T-helper 1 cell (primary cell): Measurements from ENCODE around the gene CNST.

ENCODE experiments used
- DNase-seq, 5 donors: peaks; one replicate each; pipeline ENCODE4 v3.0.0-alpha.2; 2012 to 2020
- total RNA-seq, 4 donors: gene quantifications; one replicate each; lab custom pipeline; 2026; lab: John Stamatoyannopoulos, UW

Gene CNST, protein sequence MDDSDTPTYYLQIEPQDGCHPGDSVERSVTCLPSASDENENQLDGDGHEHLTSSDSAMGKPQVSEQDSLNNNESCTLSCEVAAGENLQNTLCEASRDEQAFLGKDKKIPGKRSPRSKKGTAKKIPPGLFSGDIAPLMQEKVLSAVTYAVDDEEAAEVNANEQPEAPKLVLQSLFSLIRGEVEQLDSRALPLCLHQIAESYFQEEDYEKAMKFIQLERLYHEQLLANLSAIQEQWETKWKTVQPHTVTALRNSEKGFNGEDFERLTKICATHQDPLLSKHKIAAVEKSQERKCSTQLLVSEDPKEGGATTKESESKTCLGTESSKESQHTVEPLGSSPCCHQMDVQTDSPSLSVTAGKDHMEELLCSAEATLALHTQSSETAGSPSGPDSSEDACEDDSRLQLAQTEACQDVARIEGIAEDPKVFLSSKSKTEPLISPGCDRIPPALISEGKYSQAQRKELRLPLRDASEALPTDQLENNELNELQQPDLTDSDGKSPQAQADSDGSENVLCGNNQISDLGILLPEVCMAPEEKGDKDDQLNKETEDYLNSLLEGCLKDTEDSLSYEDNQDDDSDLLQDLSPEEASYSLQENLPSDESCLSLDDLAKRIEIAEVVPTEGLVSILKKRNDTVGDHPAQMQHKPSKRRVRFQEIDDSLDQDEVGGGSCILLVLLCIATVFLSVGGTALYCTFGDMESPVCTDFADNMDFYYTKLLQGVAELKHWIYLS
- total RNA-seq, result 95.8 to 178 (median 141) reads per million in 4 donors

DNA sequence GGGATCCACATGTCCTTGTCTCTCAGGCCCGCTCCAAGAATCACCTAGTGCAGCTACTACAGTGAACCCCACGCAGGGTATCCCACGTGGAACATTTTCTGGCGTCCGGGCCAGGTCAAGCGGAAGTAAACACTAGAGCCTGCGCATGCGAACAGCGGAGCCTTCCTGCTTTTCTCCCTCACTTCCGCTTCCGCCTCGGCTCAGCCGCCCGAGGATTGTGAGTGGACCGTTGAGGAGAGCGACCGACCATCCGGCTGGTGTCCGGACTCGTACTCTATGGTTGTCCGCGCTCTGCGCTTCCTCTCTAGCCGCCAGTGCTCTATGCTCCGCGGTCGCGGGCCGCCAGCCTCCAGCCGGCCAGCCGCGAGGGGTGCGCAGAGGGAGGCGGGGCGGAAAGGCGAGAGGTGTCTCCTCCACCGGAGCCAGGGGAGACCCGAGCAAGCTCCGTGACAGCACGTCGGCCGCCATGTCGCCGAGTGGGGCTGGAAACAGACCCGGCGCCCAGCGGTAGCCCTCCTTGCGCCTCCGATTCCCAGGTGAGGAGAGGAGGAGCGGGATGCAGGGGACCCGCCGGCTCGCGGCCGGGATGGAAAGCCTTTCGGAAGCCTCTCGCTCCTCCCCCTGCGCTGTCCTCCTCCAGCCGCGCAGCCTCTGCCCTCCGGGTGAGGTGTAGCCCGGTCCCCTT, at the start of gene CNST, which contains the start of gene TFB2M:
TSS of gene CNST (plus strand) at position 329 of the 685 bp plus-strand sequence. CDS start 25,107 bp downstream, outside the sequence.
TSS of gene TFB2M (minus strand) at position 134 of the 685 bp plus-strand sequence. CDS start at position 11, 123 bp downstream.
- peak; percentile 81 to 98 (median 86) for DNase-seq

DNA sequence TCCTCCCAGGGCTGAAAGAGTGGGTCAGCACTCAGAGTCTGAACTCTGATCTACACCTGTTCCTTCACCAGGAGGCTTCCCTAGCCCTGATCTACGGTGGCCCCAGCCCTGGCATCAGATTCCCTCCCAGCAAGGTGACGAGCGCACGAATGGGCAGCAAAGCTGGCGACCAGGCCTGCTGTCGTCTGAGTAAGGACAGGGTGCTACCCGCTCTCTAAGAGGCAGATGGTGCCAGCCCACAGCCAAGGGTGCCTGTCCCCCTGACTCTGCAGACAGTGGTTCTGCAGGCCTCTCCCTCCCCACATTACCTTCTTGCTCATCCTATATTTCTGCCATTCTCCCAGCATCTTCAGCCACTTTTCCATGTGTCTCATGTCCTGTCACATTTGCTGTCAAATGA, 48.9 kb upstream of the CNST start:
- no peak for DNase-seq

DNA sequence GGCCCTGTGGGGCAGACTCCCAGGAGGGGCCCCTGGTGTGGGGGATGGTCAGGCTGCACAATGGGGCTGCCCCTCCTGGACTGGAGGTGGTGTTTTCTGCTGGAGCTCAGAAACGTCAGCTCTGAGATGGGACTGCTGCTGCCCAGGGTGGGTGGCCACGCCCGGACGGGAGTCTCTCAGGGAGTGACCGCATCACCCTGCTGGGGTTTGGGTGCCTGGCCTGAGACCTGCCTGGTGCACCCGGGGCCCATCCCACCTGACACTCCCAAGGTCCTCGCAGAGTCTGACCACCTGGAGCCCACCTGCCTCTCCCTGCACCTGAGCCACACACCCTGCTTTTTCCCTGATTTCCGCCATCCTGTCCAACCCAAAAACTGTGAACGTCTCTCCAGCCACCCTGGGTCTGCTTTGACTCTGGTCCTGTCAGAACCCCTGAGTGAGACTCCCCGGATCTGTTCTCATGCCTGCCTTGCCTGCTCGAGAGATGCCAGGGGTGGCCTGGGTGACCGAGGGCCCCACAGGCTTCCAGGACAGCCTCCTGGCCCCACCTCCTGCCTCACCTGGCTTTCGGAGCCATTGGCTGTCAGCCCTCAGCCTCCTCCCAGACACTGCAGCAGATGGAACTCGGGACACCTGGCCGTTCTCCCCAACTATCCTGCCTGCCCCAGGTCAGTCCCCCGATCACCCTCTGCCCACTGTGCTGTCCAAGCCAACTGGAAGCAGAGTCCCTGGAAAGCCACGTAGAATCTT, 47.6 kb upstream of the CNST start:
- DNase-seq, result no peak

DNA sequence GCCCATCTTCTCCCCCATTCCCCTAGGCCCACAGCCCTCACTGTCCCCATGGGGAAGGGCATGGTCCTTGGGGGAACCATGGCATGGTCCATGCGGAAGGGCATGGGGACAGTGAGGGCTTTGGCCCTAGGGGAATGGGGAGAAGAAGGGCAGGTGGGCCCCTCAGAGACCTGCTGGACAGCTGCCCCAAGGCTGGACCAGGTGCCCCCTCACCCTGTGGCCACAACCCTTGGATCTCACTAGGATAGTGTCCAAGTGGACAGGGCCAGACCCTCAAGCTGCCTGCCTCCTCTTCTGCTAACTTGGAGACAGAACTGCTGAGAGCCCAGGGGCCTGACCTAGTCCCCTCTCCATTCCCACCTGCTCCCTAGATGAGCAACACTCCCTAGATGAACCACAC, 46.7 kb upstream of the CNST start:
- no peak for DNase-seq

DNA sequence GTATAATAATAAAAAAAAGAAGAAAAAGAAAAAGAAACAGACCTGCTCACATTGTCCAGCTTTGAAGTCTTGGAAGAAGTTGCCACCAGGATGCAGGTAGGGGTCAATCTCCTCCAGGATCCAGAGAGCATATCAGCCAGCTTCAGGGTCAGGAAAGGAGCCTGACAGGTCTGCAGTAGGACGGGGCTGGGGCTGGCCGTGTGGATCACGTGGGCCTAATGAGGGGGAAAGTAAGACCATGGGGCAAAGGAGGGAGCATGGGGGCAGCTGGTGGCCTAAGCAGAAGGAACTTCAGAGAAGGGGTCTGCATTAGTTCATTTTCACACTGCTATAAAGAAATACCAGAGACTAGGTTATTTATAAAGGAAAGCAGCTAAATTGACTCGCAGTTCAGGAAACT, 39.9 kb upstream of the CNST start:
- no peak for DNase-seq

DNA sequence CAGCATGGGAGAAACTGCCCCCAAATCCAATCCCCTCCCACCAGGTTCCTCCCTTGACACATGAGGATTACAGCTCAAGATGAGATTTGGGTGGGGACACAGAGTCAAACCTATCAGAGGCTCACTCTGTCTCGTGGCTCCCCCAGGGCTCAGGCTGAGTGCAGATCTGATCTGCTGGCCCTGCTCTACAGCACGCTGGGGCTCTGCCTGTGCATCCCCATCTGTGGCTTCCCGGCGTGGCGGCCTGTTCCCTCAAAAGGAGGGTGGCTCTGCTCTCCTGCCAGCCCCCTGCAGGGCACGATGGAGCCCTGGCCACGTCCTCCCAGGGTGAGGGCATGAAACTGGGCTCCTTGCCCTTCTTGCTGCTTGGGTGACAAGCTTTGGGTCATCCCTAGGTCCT, 39.3 kb upstream of the CNST start:
- no peak for DNase-seq

DNA sequence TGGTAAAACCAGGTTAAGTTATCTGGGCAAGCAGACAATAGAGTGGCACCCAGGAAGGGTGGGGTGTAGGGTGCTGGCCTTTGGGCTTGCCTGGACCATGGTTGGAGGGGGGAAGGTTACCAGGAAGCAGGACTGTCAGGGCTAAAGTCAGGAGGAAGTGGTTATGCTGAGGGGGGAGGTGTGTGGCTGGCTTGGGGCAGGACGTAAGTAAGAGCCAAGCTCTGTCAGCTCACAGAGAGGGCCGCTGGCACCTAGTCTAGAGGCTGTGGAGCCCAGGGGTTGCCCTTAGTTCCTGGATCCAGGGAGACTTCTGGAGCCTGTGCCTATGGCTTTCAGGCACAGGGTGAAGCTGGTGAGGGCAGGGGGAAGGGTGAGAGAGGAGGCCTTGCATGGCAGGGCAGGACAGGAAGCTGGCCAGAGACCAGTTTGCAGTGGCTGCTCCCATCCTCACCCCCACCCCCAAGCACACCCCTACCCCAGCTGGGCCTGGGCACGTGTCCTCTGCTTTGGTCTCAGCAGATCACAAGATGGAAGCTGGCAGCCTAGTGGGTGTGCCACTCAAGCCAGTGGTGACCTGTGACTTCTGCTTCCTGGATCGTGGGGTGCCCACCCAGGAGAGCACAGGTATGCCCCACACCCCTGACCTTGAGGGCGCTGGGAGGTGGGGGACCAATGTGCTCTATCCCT, 38.7 kb upstream of the CNST start:
- DNase-seq, result peak in 1 of 5 donors; percentile 28

DNA sequence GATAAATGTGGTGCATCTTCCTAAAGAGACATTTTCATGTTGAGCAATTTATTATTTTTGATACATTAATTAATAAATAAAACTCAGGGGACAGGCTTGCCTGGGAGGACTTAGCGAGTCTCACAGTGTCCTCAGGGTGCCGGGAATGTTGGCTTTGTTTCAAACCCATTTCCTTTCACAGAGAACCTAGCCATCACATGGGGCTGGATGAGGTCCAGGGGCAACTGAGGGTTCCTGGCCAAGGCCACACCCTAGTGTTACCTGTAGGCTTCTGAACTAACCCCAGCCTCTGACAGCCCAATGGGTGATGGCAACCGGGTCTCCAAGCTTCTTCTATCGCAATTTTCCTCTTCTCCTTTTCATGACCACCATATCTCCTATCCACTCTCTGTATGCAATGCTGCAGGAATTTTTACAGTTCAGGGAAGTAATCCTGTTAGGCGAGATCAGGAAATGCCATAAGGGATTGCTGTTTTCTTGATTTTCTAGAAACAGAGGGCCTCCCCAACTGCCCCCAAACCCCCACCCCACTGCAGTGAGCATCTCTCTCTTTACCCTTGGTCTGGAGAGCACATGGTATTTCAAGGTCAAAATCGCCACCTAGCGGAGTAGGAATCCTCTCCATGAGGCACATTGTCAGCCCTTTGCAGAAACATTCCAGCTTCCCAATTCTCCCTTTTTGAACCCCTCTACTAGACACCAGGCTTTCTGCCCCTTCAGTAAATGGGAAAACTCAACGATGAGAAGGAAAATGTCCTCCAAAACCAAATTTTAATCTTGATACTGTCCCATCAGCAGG, 37.1 kb upstream of the CNST start:
- DNase-seq, result no peak

DNA sequence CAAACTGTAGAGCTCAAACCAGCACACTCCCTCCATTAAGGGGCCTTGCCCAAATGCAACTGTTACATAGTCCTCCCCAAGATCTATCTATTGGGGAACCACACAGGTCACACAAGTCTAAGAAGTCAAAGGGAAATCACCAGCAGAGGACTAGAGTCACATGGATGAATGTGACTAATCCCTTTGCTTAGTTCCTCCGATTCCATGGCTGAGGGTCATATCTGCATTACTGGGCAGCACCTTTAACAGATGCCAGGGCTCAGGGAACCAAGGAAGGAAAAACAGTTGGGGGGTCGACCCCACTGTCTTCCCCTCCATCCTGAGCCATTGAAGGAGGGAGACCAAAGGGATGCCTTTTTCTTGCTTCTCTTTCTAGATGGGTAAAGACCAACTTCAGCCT, 35.8 kb upstream of the CNST start:
- DNase-seq, result no peak

DNA sequence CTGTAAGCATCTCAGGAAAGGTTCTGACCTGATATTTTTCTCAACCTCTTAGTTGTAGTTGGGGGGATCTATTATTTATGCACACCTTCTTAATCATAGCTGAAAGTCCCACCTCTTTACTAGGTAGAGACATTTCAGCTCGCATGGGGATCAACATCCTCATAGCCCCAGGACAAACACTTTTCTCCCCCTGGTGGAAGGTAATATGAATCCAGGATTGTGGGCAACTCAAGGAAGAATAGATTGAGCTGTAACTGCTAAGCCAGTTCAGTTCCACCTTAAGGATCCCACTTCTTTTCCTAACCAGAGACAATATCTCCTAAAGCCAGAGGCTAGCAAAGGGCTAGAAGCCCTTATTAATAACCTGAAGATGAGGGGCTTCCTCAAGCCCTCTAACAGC, 33.7 kb upstream of the CNST start:
- DNase-seq, result no peak

DNA sequence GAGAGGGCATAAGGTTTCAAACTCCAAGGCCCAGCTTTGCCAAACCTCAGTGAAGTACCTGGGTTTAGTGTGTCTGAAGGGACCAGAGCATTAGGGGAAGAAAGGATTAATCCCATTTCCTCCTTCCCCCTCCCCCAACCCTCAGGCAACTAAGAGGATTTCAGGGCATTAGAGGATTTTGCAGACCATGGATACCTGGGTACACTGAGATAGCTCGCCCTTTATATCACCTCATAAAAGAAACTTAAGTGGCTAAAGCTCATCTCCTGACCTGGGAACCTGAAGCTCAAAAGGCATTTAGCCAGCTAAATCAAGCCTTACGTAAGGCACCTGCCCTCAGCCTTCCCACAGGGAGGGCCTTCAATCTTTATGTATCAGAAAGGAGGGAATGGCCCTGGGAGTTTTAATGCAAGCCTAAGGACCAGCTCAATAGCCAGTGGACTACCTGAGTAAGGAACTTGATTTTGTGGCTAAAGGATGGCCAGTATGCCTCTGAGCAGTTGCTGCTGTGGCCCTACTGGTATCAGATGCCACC, 32.8 kb upstream of the CNST start:
- DNase-seq, result no peak

DNA sequence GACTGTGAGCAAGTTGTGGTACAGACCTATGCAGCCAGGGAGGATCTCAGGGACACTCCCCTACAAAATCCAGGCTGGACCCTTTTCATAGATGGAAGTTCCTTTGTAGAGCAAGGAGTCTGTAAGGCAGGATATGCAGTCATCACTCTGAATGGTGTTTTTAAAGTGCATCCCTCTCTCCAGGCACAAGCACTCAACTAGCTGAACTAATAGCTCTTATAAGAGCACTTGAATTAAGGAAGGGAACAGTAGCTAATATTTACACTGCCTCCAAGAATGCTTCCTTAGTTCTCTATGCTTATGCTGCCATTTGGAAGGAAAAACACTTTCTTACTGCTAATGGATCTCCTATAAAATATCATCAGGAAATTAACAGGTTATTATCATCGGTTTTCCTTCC, 32.1 kb upstream of the CNST start:
- DNase-seq, result no peak

DNA sequence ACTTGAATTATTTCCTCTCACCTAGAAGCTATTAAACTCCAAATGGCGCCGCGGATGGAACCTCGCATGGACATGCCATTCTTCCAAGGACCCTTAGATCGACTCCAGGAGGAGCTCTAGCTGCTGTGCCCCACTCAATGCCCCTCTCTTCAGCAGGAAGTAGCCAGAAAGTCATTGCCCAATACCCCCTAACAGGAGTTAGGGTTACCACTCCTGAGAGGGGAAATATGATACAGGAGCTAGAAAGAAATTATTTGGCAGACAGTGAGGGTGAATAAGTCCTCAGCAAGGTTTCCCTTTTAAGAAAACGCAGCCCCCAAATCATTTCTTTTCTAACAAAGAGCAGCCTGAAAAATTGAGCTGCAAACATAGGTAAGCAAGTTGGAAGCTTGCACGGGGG, 28.8 kb upstream of the CNST start:
- DNase-seq, result no peak

DNA sequence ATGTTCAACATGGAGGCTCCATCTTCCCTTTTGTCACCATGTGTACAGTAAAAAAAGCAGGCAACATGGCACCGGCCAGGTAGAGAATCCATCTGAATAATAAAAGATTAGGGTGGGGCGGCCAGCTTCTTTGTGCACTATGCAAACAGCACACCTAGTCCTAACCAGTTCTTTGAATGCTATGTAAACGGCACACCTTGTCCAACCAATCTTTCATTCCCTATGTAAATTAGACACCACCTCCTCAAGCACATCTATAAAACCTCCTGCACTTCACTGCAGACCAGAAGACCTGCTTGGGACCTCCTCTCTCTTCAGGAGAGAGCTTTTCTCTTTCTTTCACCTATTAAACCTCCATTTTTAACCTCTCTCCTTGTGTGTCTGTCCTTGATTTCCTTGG, 28.4 kb upstream of the CNST start:
- no peak for DNase-seq

DNA sequence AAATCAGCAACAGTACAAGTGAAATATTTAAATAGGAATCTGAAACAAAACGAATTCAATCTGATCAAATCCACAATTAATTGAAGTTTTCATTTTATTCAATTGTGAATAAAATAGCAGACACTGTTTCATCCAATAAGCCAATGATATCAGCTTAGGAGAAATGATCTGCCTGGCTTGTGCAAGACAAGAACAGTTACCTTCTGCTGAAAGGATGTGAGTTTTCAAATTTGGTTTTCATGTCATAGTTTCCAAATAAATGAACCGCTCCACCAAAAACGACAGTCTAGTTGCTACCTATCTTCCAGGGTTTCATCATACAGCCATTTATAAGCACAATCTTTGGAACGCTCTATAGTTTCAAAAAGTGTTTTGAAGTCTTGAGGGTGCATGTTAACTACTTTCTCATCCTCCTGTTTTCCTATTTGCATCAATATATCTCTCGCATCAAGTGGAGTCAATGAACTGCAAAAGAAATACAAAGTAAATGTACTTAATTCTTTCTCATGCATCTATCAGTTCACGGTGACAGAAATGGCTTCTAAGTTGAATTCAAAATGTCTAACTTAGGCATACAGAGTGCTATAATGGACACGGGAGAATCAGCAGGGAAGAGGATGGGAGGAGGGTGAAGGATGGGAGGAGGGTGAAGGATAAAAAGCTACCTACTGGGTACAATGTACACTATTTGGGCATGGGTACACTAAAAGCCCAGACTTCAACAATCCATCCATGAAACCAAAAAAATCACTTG, 25.3 kb upstream of the CNST start:
- no peak for DNase-seq

DNA sequence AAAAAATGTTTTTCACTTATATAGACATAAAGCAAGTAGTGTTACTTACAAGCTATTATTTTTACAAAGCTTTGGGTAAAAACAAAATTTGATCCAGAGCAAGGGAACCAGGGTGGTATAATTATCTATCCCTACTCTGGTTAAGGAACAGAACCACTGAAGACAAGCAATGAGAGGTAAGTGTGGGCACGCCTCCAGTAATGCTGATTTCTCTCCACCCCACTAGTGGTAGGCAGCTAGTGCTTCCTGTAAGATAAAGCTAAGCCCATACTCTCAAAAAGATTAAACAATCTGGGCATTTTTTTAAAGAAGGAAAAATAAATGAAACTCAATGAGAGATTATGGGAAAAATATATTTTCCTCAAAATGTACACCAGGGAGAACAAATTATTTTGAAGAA, 22.3 kb upstream of the CNST start:
- DNase-seq, result no peak

DNA sequence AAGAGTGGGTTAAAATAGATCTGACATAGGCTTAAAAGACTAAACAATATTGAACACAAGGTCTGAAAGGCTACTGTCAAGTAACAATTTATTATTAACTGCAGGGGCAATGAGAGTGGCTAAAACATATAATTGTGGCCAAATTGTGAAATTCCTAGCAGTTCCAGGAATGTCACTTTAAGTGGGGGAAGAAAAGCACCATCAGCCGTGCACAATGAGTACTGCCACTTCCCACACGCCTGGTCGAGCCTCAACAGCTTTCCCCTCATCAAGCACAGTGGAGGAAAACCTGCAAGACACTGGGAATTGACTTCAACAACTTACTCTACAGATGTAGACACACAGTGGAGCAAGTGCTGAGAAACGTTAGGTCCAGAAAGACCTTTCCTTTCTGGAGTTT, 16.6 kb upstream of the CNST start:
- DNase-seq, result no peak

DNA sequence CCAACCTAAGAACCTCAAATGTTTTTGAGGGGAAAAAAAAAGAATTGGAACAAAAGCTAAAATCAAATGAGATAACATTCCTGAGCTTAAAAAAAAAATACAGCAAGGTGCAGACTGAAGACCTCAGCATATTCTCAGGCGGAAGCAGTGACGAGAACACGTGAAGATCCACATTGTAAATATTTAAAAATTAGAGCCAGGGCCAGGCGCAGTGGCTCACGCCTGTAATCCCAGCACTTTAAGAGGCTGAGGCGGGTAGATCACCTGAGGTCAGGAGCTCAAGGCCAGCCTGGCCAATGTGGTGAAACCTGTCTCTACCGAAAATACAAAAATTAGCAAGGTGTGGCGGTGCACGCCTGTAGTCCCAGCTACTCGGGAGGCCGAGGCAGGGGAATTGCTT, 15.9 kb upstream of the CNST start:
- DNase-seq, result no peak

DNA sequence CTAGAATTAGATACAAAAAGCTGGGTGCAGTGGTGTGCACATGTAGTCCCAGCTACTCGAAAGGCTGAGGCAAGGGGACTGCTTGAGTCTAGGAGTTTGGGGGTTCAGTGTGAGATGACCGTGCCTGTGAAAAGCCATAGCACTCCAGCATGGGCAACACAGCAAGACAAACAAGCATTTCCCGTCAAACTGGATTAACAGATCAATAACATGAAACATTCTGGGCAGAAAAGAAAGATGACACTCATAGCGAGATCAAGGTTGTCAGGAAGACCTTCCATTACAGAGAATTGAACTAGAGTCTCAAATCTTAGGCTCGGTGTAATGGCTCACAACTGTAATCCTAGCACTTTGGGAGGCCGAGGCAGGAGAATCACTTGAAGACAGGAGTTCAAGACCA, 14.1 kb upstream of the CNST start:
- DNase-seq, result no peak

DNA sequence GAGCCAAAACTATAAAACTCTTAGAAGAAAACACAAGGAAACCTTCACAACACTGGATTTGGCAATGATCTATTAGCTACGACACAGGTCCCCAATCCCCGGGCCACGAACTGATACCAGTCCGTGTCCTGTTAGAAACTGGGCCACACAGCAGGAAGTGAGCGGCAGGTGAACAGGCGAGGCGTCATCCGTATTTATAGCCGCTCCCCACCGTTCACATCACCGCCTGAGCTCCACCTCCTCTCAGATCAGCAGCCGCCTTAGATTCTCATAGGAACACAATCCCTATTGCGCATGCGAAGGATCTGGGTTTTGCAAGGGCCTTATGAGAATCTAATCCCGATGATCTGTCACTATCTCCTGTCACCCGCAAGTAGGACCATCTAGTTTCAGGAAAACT, 12.1 kb upstream of the CNST start:
- DNase-seq, result no peak
